PC-9 (cell line): Measurements from ENCODE around the gene GNAL.

ENCODE experiments used
- EZH2 ChIP-seq: fragments of 200-600 bp; sonication (generic); IDR thresholded peaks from 2 replicates; pipeline ENCODE4 v1.8.0; 2017; ENCODE audit warnings: antibody characterized with exemption, low read depth
- TF ChIP-seq, protein P1 (sequence below): fragments of 200-600 bp; sonication (generic); conservative IDR thresholded peaks from 2 replicates; pipeline ENCODE4 v1.6.1; 2017; ENCODE audit warnings: mixed run types, antibody characterized with exemption, mild to moderate bottlenecking, moderate library complexity

DNA sequence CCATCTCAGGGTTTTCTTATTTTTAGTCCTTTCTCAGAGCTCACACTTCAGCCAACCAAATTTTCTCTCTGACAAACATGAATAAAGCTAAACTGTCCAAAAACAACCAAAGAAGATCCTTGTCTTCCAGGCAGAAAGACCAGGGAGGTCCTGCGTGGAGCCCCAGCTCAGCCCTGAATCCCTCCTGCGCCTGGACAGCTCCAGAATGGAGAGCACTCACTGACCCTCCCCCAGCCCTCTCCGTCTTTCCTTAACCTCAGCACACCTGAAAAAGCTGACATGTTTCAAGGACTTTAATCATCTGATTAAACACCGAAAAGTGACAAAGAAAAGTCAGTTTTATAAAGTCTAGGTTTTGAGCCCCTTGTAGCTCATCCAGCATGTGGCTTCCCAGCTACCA lies 22.9 kb upstream of the GNAL start:
- TF ChIP-seq, protein P1, sequence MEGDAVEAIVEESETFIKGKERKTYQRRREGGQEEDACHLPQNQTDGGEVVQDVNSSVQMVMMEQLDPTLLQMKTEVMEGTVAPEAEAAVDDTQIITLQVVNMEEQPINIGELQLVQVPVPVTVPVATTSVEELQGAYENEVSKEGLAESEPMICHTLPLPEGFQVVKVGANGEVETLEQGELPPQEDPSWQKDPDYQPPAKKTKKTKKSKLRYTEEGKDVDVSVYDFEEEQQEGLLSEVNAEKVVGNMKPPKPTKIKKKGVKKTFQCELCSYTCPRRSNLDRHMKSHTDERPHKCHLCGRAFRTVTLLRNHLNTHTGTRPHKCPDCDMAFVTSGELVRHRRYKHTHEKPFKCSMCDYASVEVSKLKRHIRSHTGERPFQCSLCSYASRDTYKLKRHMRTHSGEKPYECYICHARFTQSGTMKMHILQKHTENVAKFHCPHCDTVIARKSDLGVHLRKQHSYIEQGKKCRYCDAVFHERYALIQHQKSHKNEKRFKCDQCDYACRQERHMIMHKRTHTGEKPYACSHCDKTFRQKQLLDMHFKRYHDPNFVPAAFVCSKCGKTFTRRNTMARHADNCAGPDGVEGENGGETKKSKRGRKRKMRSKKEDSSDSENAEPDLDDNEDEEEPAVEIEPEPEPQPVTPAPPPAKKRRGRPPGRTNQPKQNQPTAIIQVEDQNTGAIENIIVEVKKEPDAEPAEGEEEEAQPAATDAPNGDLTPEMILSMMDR = no peak
- TF ChIP-seq EZH2 = no peak
